Measurements from ENCODE around the gene ASIP. TPM values are rescaled to one million over a fixed set of nuclear protein-coding genes. Genes with fewer than 3 reads are reported as not detected.

Gene ASIP
- total and polyA plus RNA-seq, 4 donors, result 0.39 to 0.62 TPM; not detected in 2

- no peak for DNase-seq (ENCODE audit: low spot score)
- Histone ChIP-seq H3K4me1 (ENCODE audit: control insufficient read depth in 4 of 4, insufficient read depth in 4 of 4, low read length in 3 of 4) (peaks cover 4 to 7% (median 5%) of the 10 kb centered on the region in 4 donors), H3K4me3 (ENCODE audit: low read depth in 1 of 3, low read length in 3 of 3) (no peak overlapping the region), H3K9ac (ENCODE audit: low read depth in 1 of 2, low read length in 2 of 2) (no peak overlapping the region), H3K27me3 (ENCODE audit: control insufficient read depth in 4 of 4, insufficient read depth in 4 of 4, low read length in 3 of 4) (no peaks in the 10 kb centered on the region), H3K36me3 (ENCODE audit: control insufficient read depth in 4 of 4, insufficient read depth in 3 of 4, low read depth in 1 of 4, low read length in 3 of 4) (peaks cover 2 to 14% (median 8%) of the 10 kb centered on the region in 4 donors), H3K27ac (ENCODE audit: low read depth in 1 of 2, low read length in 2 of 2) (no peak overlapping the region), H3K9me3 (ENCODE audit: control insufficient read depth in 4 of 4, low read length in 3 of 4) (no peaks in the 10 kb centered on the region)
- 96% methylated on average over 2 of the region's 2 CpGs for WGBS
- TF ChIP-seq NR2F2 (IDR thresholded peaks at IDR 0.05) (no peak), FOXA2 (IDR thresholded peaks at IDR 0.05) (no peak), SP1 (IDR thresholded peaks at IDR 0.05) (no peak), HNF4G (IDR thresholded peaks at IDR 0.05) (no peak), JUND (IDR thresholded peaks at IDR 0.05) (no peak), GABPA (IDR thresholded peaks at IDR 0.05 in 1 of 2, conservative IDR thresholded peaks at IDR 0.05 in 1 of 2) (no peak), ZBTB33 (IDR thresholded peaks at IDR 0.05) (no peak), RXRA (IDR thresholded peaks at IDR 0.05) (no peak), EGR1 (IDR thresholded peaks at IDR 0.05; ENCODE audit: low read depth in 2 of 2) (no peak), MAX (IDR thresholded peaks at IDR 0.05) (no peak), REST (IDR thresholded peaks at IDR 0.05) (no peak)
These were observed 30.7 kb downstream of the ASIP start for GRCh38 chr20:34271956-34272355.

- TF ChIP-seq MAX (IDR thresholded peaks at IDR 0.05) (no peak), RAD21 (IDR thresholded peaks at IDR 0.05) (no peak), REST (IDR thresholded peaks at IDR 0.05) (no peak), JUND (IDR thresholded peaks at IDR 0.05) (no peak), FOXA2 (IDR thresholded peaks at IDR 0.05) (no peak), HNF4G (IDR thresholded peaks at IDR 0.05) (no peak), HNF4A (conservative IDR thresholded peaks at IDR 0.05) (no peak), RXRA (IDR thresholded peaks at IDR 0.05) (no peak), ATF3 (IDR thresholded peaks at IDR 0.05) (no peak), SP1 (IDR thresholded peaks at IDR 0.05) (no peak), YY1 (IDR thresholded peaks at IDR 0.05) (no peak), EGR1 (IDR thresholded peaks at IDR 0.05; ENCODE audit: low read depth in 2 of 2) (no peak), TAF1 (conservative IDR thresholded peaks at IDR 0.05) (no peak), FOXA1 (IDR thresholded peaks at IDR 0.05) (no peak)
- 98% methylated on average over 7 of the region's 7 CpGs for WGBS
- Histone ChIP-seq H3K4me3 (ENCODE audit: low read depth in 1 of 3, low read length in 3 of 3) (no peak overlapping the region), H3K27me3 (ENCODE audit: control insufficient read depth in 4 of 4, insufficient read depth in 4 of 4, low read length in 3 of 4) (no peaks in the 10 kb centered on the region), H3K9ac (ENCODE audit: low read depth in 1 of 2, low read length in 2 of 2) (no peak overlapping the region), H3K36me3 (ENCODE audit: control insufficient read depth in 4 of 4, insufficient read depth in 3 of 4, low read depth in 1 of 4, low read length in 3 of 4) (peaks cover 9 to 31% (median 15%) of the 10 kb centered on the region in 4 donors), H3K9me3 (ENCODE audit: control insufficient read depth in 4 of 4, low read length in 3 of 4) (no peaks in the 10 kb centered on the region), H3K27ac (ENCODE audit: low read depth in 1 of 2, low read length in 2 of 2) (no peak overlapping the region), H3K4me1 (ENCODE audit: control insufficient read depth in 4 of 4, insufficient read depth in 4 of 4, low read length in 3 of 4) (peaks cover 3 to 7% (median 5%) of the 10 kb centered on the region in 4 donors)
- DNase-seq (ENCODE audit: low spot score), result no peak
These were observed 33.5 kb downstream of the ASIP start for GRCh38 chr20:34274694-34275093.
